DOHH2 (cell line): ENCODE results near the gene GRID1.

Source experiments
- H3F3A ChIP-seq: fragments of 200-600 bp; sonication (generic), shearing (Covaris generic); 2 replicates; pipeline ENCODE4 v1.6.0; 2016; ENCODE audit warnings: antibody characterized with exemption, mild to moderate bottlenecking; ENCODE audit not compliant: control insufficient read depth, insufficient read depth
- H3K27ac ChIP-seq: fragments of 200-600 bp; sonication (generic); 2 replicates; pipeline ENCODE4 v1.5.1; 2014; ENCODE audit warnings: low read depth, mild to moderate bottlenecking, low read length, moderate library complexity
- H3K27me3 ChIP-seq: fragments of 200-600 bp; sonication (generic); 2 replicates; pipeline ENCODE4 v1.6.1; 2014; ENCODE audit warnings: mild to moderate bottlenecking, low read length, mixed read lengths; ENCODE audit not compliant: control insufficient read depth
- H3K36me3 ChIP-seq: fragments of 200-600 bp; sonication (generic); 2 replicates; pipeline ENCODE4 v1.6.1; 2014; ENCODE audit warnings: mild to moderate bottlenecking, low read length, moderate library complexity, mixed read lengths; ENCODE audit not compliant: control insufficient read depth
- H3K4me1 ChIP-seq: fragments of 200-600 bp; sonication (generic); 2 replicates; pipeline ENCODE4 v1.6.1; 2014; ENCODE audit warnings: mild to moderate bottlenecking, low read length, mixed read lengths; ENCODE audit not compliant: control insufficient read depth
- H3K4me2 ChIP-seq: fragments of 200-600 bp; sonication (generic); 2 replicates; pipeline ENCODE4 v1.6.0; 2014; ENCODE audit warnings: mild to moderate bottlenecking, low read length, moderate library complexity
- H3K4me3 ChIP-seq: fragments of 200-600 bp; sonication (generic); 2 replicates; pipeline ENCODE4 v1.5.1; 2014; ENCODE audit warnings: mild to moderate bottlenecking, low read length, mixed read lengths
- H3K79me2 ChIP-seq: fragments of 200-600 bp; sonication (generic); 2 replicates; pipeline ENCODE4 v1.6.1; 2014; ENCODE audit warnings: mild to moderate bottlenecking, low read length, mixed read lengths; ENCODE audit not compliant: control insufficient read depth
- H3K9me2 ChIP-seq: fragments of 200-600 bp; sonication (generic); replicated peaks from 2 replicates; pipeline ENCODE4 v1.6.1; 2014; ENCODE audit warnings: mild to moderate bottlenecking, low read length, mixed read lengths; ENCODE audit not compliant: control insufficient read depth
- H3K9me3 ChIP-seq: fragments of 200-600 bp; sonication (generic); 2 replicates; pipeline ENCODE4 v1.6.1; 2014; ENCODE audit warnings: antibody characterized with exemption, low read length, mixed read lengths; ENCODE audit not compliant: control insufficient read depth, insufficient read depth
- H4K20me1 ChIP-seq: fragments of 200-600 bp; sonication (generic); 2 replicates; pipeline ENCODE4 v1.6.0; 2014; ENCODE audit warnings: low read depth, mild to moderate bottlenecking, antibody characterized with exemption, low read length, moderate library complexity; ENCODE audit not compliant: control insufficient read depth, insufficient read depth
- CTCF ChIP-seq: fragments of 200-600 bp; sonication (generic); IDR thresholded peaks from one replicate; pipeline ENCODE4 v1.5.1; 2014; ENCODE audit warnings: antibody characterized with exemption, mild to moderate bottlenecking, low read depth, low read length; ENCODE audit not compliant: poor library complexity, severe bottlenecking
- EZH2phosphoT487 ChIP-seq: fragments of 200-600 bp; sonication (generic); IDR thresholded peaks from 2 replicates; pipeline ENCODE4 v1.6.1; 2017; ENCODE audit warnings: borderline replicate concordance, mild to moderate bottlenecking, antibody characterized with exemption, low read length, moderate library complexity, mixed read lengths

GRID1 gene

GRCh38 chr10:86413046-86413728 lies 46.6 kb upstream of the GRID1 start:
- Histone ChIP-seq H3K9me3 (peaks cover 4% of the 10 kb centered on the region), H3K4me3 (peak overlapping the region; percentile 67; the same call in 1 of the 2 replicates), H3K4me2 (peak overlapping the region; percentile 91), H3K36me3 (peaks cover 7% of the 10 kb centered on the region), H3K27me3 (no peaks in the 10 kb centered on the region), H3K9me2 (no peaks in the 10 kb centered on the region), H3K27ac (peak overlapping the region; percentile 99), H3K4me1 (peaks cover 92% of the 10 kb centered on the region), H4K20me1 (no peaks in the 10 kb centered on the region), H3K79me2 (no peaks in the 10 kb centered on the region), H3F3A (peaks cover 50% of the 10 kb centered on the region)
- TF ChIP-seq CTCF (no peak), EZH2phosphoT487 (no peak)

- H3K27ac ChIP-seq, result peak overlapping the region; percentile 99
- H3F3A ChIP-seq, result peaks cover 54% of the 10 kb centered on the region
Measured at GRCh38 chr10:86411852-86412560, 45.4 kb upstream of the GRID1 start.

GRCh38 chr10:86411281-86411841 lies 44.8 kb upstream of the GRID1 start:
- H3K79me2 ChIP-seq, result no peaks in the 10 kb centered on the region
- peaks cover 74% of the 10 kb centered on the region for H3K4me1 ChIP-seq
- peak overlapping the region; percentile 99 for H3K27ac ChIP-seq
- no peaks in the 10 kb centered on the region for H3K9me2 ChIP-seq
- H3K36me3 ChIP-seq, result peaks cover 7% of the 10 kb centered on the region
- peaks cover 4% of the 10 kb centered on the region for H3K9me3 ChIP-seq
- no peaks in the 10 kb centered on the region for H3K27me3 ChIP-seq
- H3K4me2 ChIP-seq, result peak overlapping the region; percentile 91
- peaks cover 55% of the 10 kb centered on the region for H3F3A ChIP-seq
- H3K4me3 ChIP-seq, result peak overlapping the region; percentile 67
- TF ChIP-seq CTCF (no peak), EZH2phosphoT487 (no peak)
- no peaks in the 10 kb centered on the region for H4K20me1 ChIP-seq

More at GRCh38 chr10:86411852-86412560, 45.4 kb upstream of the GRID1 start:
- H3K4me3 ChIP-seq, result peak overlapping the region; percentile 67
- no peaks in the 10 kb centered on the region for H4K20me1 ChIP-seq
- peaks cover 80% of the 10 kb centered on the region for H3K4me1 ChIP-seq
- TF ChIP-seq EZH2phosphoT487 (no peak), CTCF (no peak)
- no peaks in the 10 kb centered on the region for H3K27me3 ChIP-seq
- peak overlapping the region; percentile 91 for H3K4me2 ChIP-seq
- peaks cover 7% of the 10 kb centered on the region for H3K36me3 ChIP-seq
- H3K9me3 ChIP-seq, result peaks cover 4% of the 10 kb centered on the region
- H3K79me2 ChIP-seq, result no peaks in the 10 kb centered on the region
- H3K9me2 ChIP-seq, result no peaks in the 10 kb centered on the region
